NT2/D1 (cell line): Measurements from ENCODE around the gene TARS3.
"Not testable (repeated sequence)": the region's sequence is repeated elsewhere in the genome, so short reads cannot be mapped to it uniquely, and the experiment has no call there.

Experiments
- DNase-seq: peaks from one replicate; pipeline ENCODE4 v3.0.0-alpha.2; 2011; ENCODE audit warnings: low read depth, low spot score
- H3K27me3 ChIP-seq: 2 replicates; pipeline ENCODE4 v1.6.0; 2011; ENCODE audit warnings: mild to moderate bottlenecking; ENCODE audit not compliant: insufficient read length, insufficient read depth
- H3K36me3 ChIP-seq: 2 replicates; pipeline ENCODE4 v1.6.1; 2011; ENCODE audit warnings: mild to moderate bottlenecking, low read length, mixed read lengths; ENCODE audit not compliant: insufficient read depth, insufficient read length
- H3K4me1 ChIP-seq: 2 replicates; pipeline ENCODE4 v1.5.1; 2011; ENCODE audit not compliant: insufficient read depth, insufficient read length
- H3K4me3 ChIP-seq: 2 replicates; pipeline ENCODE4 v1.5.1; 2011; ENCODE audit warnings: low read depth; ENCODE audit not compliant: insufficient read length
- H3K9ac ChIP-seq: 2 replicates; pipeline ENCODE4 v1.6.0; 2011; ENCODE audit warnings: low read depth; ENCODE audit not compliant: insufficient read length
- H3K9me3 ChIP-seq: 2 replicates; pipeline ENCODE4 v1.5.1; 2011; ENCODE audit warnings: mild to moderate bottlenecking, low read length; ENCODE audit not compliant: insufficient read depth
- SUZ12 ChIP-seq: IDR thresholded peaks from 2 replicates; pipeline ENCODE4 v1.6.1; 2011; ENCODE audit not compliant: insufficient read length, insufficient read depth; ENCODE audit errors: extremely low read depth
- YY1 ChIP-seq: IDR thresholded peaks from 2 replicates; pipeline ENCODE4 v1.6.1; 2011; ENCODE audit not compliant: insufficient read length, insufficient read depth
- ZNF274 ChIP-seq: IDR thresholded peaks from 2 replicates; pipeline ENCODE4 v1.6.1; 2011; ENCODE audit warnings: mild to moderate bottlenecking, low read depth, low read length

The TARS3 gene

DNA sequence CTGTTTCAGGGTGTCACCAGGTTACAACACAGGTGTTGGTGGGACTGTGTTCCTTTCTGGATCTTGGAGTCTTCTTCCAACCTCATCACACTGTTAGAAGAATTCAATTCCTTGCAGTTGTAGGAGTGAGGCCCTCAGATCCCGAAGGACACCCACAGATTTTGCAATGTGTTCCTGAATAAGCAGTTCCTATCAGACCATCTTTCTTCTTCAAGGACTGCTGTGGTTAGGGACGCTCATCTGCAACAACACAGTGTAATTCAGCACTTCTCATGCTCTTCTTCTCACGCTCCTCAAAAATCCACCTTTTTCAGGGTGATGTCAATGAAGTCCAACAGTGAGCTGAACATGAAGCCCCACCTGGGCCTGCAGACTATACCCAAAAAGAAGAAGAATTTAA lies 90.9 kb downstream of the TARS3 start:
- Histone ChIP-seq H3K4me1 (no peaks in the 10 kb centered on the region), H3K9me3 (no peaks in the 10 kb centered on the region), H3K27me3 (no peaks in the 10 kb centered on the region), H3K4me3 (no peak overlapping the region), H3K9ac (no peak overlapping the region), H3K36me3 (no peaks in the 10 kb centered on the region)
- no peak for DNase-seq
- no peak for TF ChIP-seq ZNF274
- TF ChIP-seq SUZ12 = no peak
- TF ChIP-seq YY1 = no peak

- DNase-seq, H3K27me3 ChIP-seq, H3K36me3 ChIP-seq, H3K9ac ChIP-seq, H3K4me1 ChIP-seq, H3K4me3 ChIP-seq: not testable (repeated sequence)
- peaks cover 38% of the 10 kb centered on the region for H3K9me3 ChIP-seq
These were observed 97.5 kb downstream of the TARS3 start for GRCh38 chr15:101626729-101627128.

- TF ChIP-seq ZNF274 (no peak), SUZ12 (no peak)
- no peak for DNase-seq
- Histone ChIP-seq H3K4me1 (no peaks in the 10 kb centered on the region), H3K36me3 (peaks cover 2% of the 10 kb centered on the region), H3K9me3 (peaks cover 38% of the 10 kb centered on the region), H3K4me3 (no peak overlapping the region), H3K9ac (no peak overlapping the region), H3K27me3 (no peaks in the 10 kb centered on the region)
These were observed 98.3 kb downstream of the TARS3 start for GRCh38 chr15:101625980-101626379.

DNA sequence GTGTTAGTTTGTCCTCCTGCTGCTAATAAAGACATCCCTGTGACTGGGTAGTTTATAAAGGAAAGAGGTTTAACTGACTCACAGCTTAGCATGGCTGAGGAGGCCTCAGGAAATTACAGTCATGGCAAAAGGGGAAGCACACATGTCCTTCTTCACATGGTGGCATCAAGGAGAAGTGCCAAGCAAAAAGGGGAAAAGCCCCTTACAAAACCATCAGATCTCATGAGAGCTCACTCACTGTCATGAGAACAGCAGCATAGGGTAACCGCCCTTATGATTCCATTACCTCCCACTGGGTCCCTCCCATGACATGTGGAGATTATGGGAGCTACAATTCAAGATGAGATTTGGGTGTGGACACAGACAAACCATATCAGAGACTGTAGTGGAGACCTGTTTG lies 99.1 kb downstream of the TARS3 start:
- DNase-seq = no peak
- H3K36me3 ChIP-seq = peaks cover 2% of the 10 kb centered on the region
- no peak overlapping the region for H3K4me3 ChIP-seq
- no peaks in the 10 kb centered on the region for H3K27me3 ChIP-seq
- no peaks in the 10 kb centered on the region for H3K4me1 ChIP-seq
- no peak for TF ChIP-seq SUZ12
- TF ChIP-seq ZNF274 = no peak
- TF ChIP-seq YY1 = no peak
- peaks cover 38% of the 10 kb centered on the region for H3K9me3 ChIP-seq
- no peak overlapping the region for H3K9ac ChIP-seq

DNA sequence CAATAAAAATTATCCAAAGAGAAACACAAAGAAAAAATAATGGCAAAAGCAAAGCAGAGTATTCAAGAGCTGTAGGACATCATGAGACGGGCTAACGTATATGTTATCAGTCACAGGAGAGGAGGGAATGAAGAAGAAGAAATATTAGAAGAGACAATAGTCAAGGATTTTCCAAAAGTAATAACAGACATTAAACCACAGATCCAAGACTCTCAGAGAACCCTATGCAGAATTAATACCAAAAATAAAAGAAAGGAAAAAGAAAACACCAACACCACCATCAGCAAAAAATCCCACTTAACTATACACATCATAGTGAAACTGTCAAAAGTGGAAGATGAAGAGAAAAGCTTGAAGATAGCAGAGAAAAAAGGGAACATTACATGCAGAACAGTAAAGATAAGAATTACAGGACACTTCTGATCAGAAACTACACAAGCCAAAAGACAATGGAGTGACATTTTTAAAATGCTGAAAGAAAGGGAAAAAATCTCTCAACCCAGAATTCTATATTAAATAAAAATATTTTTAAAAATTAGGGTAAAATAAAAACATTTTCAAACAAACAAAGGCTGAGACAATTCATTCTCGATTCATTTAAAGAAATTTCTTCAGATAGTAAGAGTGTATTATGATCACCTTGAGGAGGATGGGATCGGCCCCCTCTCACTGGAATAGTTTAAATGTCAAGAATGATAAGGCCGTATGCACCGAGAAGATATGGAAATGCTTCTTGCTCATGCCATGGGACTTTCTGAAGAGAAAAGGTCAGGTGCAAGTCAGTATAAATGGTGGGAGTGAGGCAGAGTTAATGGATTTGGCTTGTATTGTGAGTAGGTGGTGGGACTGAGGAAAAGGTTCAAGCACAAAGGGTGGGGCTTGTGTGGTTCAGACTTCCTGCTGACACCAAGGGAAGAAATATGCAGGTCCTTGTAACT lies 100.6 kb downstream of the TARS3 start:
- Histone ChIP-seq H3K9me3 (peaks cover 38% of the 10 kb centered on the region), H3K9ac (no peak overlapping the region), H3K4me3 (no peak overlapping the region), H3K27me3 (no peaks in the 10 kb centered on the region), H3K4me1 (no peaks in the 10 kb centered on the region), H3K36me3 (peaks cover 2% of the 10 kb centered on the region)
- no peak for DNase-seq
- TF ChIP-seq ZNF274 (no peak), SUZ12 (no peak), YY1 (no peak)

DNA sequence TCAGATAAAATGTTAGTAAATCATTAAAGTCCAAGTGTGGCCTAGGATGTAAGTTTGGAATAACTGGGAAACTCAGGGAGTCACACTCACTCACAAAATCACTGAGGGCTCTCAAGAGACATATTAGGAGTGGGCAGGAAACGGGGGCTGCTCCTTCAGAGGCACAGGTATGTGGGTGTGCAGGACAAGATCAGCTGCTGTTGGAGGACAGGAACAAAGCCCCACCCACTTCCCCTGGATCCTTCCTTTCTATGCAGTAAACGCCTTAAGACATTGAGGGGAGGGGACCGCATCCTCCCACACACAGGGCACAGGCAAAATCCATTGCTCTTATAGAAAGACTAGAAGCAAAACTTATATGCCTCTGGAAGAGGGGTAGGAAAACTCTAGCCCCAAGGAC lies 102.3 kb downstream of the TARS3 start:
- Histone ChIP-seq H3K36me3 (peaks cover 2% of the 10 kb centered on the region), H3K4me3 (no peak overlapping the region), H3K9ac (no peak overlapping the region), H3K4me1 (no peaks in the 10 kb centered on the region), H3K9me3 (peaks cover 38% of the 10 kb centered on the region), H3K27me3 (no peaks in the 10 kb centered on the region)
- TF ChIP-seq ZNF274 = no peak
- no peak for TF ChIP-seq SUZ12
- TF ChIP-seq YY1 = no peak
- no peak for DNase-seq

GRCh38 chr15:101620671-101621070 lies 103.6 kb downstream of the TARS3 start:
- no peak for TF ChIP-seq ZNF274
- no peak for TF ChIP-seq YY1
- TF ChIP-seq SUZ12 = no peak
- no peaks in the 10 kb centered on the region for H3K4me1 ChIP-seq
- no peak for DNase-seq
- no peak overlapping the region for H3K4me3 ChIP-seq
- peaks cover 1% of the 10 kb centered on the region for H3K36me3 ChIP-seq
- H3K9me3 ChIP-seq = peaks cover 31% of the 10 kb centered on the region
- H3K27me3 ChIP-seq = no peaks in the 10 kb centered on the region
- peak overlapping the region; percentile 34 for H3K9ac ChIP-seq

DNA sequence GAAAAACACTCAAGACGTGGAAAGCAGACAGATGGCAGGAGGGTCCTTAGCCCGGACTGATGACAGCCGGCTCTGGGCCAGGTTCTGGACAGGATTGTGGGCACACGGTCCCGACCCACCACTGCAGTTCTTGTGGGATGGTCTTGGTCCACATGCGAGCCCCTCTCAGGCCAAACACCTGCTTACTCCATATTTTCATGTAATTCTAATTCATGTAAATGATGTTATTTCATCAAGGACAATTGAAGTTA lies 104.7 kb downstream of the TARS3 start:
- Histone ChIP-seq H3K4me3 (no peak overlapping the region), H3K4me1 (no peaks in the 10 kb centered on the region), H3K27me3 (no peaks in the 10 kb centered on the region), H3K36me3 (no peaks in the 10 kb centered on the region), H3K9me3 (peaks cover 20% of the 10 kb centered on the region), H3K9ac (no peak overlapping the region)
- TF ChIP-seq ZNF274 = no peak
- no peak for TF ChIP-seq YY1
- no peak for TF ChIP-seq SUZ12
- no peak for DNase-seq
